Stimulated activated CD8-positive, alpha-beta memory T cell treated with anti-CD3 and anti-CD28 coated beads, Interleukin-15, amount 100 ng/mL, for 24 hours (primary cell): ENCODE data around the gene CEMIP.
"Not testable (repeated sequence)": the region's sequence is repeated elsewhere in the genome, so short reads cannot be mapped to it uniquely, and the experiment has no call there.

Experiments used
- DNase-seq: peaks from one replicate; pipeline ENCODE4 v3.0.0-alpha.2; 2020; ENCODE audit warnings: low read depth

Gene CEMIP

GRCh38 chr15:80953001-80953952, 174.1 kb downstream of the CEMIP start:
- DNase-seq, result no peak

GRCh38 chr15:80953953-80954778, 175.0 kb downstream of the CEMIP start:
- no peak for DNase-seq

GRCh38 chr15:80955571-80956452, 176.6 kb downstream of the CEMIP start:
- not testable (repeated sequence) for DNase-seq

GRCh38 chr15:80957556-80957955, 178.4 kb downstream of the CEMIP start:
- no peak for DNase-seq

GRCh38 chr15:80957976-80958375, 178.8 kb downstream of the CEMIP start:
- no peak for DNase-seq

GRCh38 chr15:80958818-80959495, 179.8 kb downstream of the CEMIP start:
- DNase-seq, result no peak

- not testable (repeated sequence) for DNase-seq
These were observed 186.3 kb downstream of the CEMIP start for GRCh38 chr15:80965454-80965853.

GRCh38 chr15:80966431-80967197, 187.4 kb downstream of the CEMIP start:
- no peak for DNase-seq

GRCh38 chr15:80967451-80967850, 188.3 kb downstream of the CEMIP start:
- no peak for DNase-seq

- no peak for DNase-seq
These were observed 188.9 kb downstream of the CEMIP start for GRCh38 chr15:80967991-80968510.

GRCh38 chr15:80969316-80969715, 190.1 kb downstream of the CEMIP start:
- no peak for DNase-seq

- DNase-seq, result no peak
These were observed 191.0 kb downstream of the CEMIP start for GRCh38 chr15:80970018-80970657.

GRCh38 chr15:80970658-80971057, 191.5 kb downstream of the CEMIP start:
- no peak for DNase-seq

GRCh38 chr15:80971143-80971542, 192.0 kb downstream of the CEMIP start:
- DNase-seq, result no peak

- DNase-seq, result no peak
These were observed 193.1 kb downstream of the CEMIP start for GRCh38 chr15:80972276-80972675.

GRCh38 chr15:80974914-80975313, 195.7 kb downstream of the CEMIP start:
- DNase-seq, result no peak

- no peak for DNase-seq
These were observed 197.7 kb downstream of the CEMIP start for GRCh38 chr15:80976851-80977250.

GRCh38 chr15:80977627-80978036, 198.5 kb downstream of the CEMIP start:
- DNase-seq, result no peak

GRCh38 chr15:80978685-80979329, 199.6 kb downstream of the CEMIP start:
- DNase-seq, result no peak
